Smooth muscle cell (in vitro differentiated cells): ENCODE results near the gene PRPSAP2. TPM values are rescaled to one million over a fixed set of nuclear protein-coding genes. Genes with fewer than 3 reads are reported as not detected.
"Not testable (repeated sequence)": the region's sequence is repeated elsewhere in the genome, so short reads cannot be mapped to it uniquely, and the experiment has no call there.

ENCODE experiments used
- DNase-seq: peaks from one replicate; lab custom pipeline; 2025; ENCODE audit not compliant: unreplicated experiment; lab: John Stamatoyannopoulos, UW
- H2AFZ ChIP-seq: fragments of 200-600 bp; sonication (generic); 2 replicates; pipeline ENCODE4 v1.6.0; 2016; ENCODE audit warnings: antibody characterized with exemption, low read depth, mild to moderate bottlenecking
- H3F3A ChIP-seq: fragments of 200-600 bp; sonication (generic); 2 replicates; pipeline ENCODE4 v1.6.0; 2017; ENCODE audit warnings: antibody characterized with exemption, low read depth
- H3K27ac ChIP-seq: fragments of 200-600 bp; sonication (generic); 2 replicates; pipeline ENCODE4 v1.5.1; 2016; ENCODE audit warnings: low read depth, mild to moderate bottlenecking
- H3K27me3 ChIP-seq: fragments of 200-600 bp; sonication (generic); 2 replicates; pipeline ENCODE4 v1.6.1; 2016; ENCODE audit warnings: low read depth, mild to moderate bottlenecking
- H3K36me3 ChIP-seq: fragments of 200-600 bp; sonication (generic); 2 replicates; pipeline ENCODE4 v1.5.1; 2016; ENCODE audit warnings: low read depth
- H3K4me1 ChIP-seq: fragments of 200-600 bp; sonication (generic); 2 replicates; pipeline ENCODE4 v1.5.1; 2016; ENCODE audit warnings: low read depth
- H3K4me2 ChIP-seq: fragments of 200-600 bp; sonication (generic); 2 replicates; pipeline ENCODE4 v1.6.0; 2016; ENCODE audit warnings: mild to moderate bottlenecking
- H3K4me3 ChIP-seq: fragments of 200-600 bp; sonication (generic); 2 replicates; pipeline ENCODE4 v1.5.1; 2016; ENCODE audit warnings: mild to moderate bottlenecking
- H3K79me2 ChIP-seq: fragments of 200-600 bp; sonication (generic); 2 replicates; pipeline ENCODE4 v1.6.0; 2016; ENCODE audit warnings: low read depth, mild to moderate bottlenecking
- H3K9ac ChIP-seq: fragments of 200-600 bp; sonication (generic); 2 replicates; pipeline ENCODE4 v1.6.0; 2016; ENCODE audit warnings: low read depth
- H3K9me3 ChIP-seq: fragments of 200-600 bp; sonication (generic); replicated peaks from 2 replicates; pipeline ENCODE4 v1.5.1; 2016; ENCODE audit warnings: low read depth
- H4K20me1 ChIP-seq: fragments of 200-600 bp; sonication (generic); 2 replicates; pipeline ENCODE4 v1.6.0; 2016; ENCODE audit warnings: low read depth
- CTCF ChIP-seq: fragments of 200-600 bp; sonication (generic); IDR thresholded peaks from 2 replicates; pipeline ENCODE4 v1.5.1; 2017; ENCODE audit warnings: borderline replicate concordance, mild to moderate bottlenecking, antibody characterized with exemption; ENCODE audit not compliant: insufficient read depth, poor library complexity, severe bottlenecking
- WGBS: methylation state at CpG from one replicate; pipeline ENCODE4 v1.1.7; 2016; ENCODE audit warnings: low lambda C conversion rate; 5-methylcytosine and 5-hydroxymethylcytosine counted together
- polyA plus RNA-seq: library from polyadenylated mRNA; unstranded; fragments of >200 nt; fragmentation: Nextera tagmentation; extraction: Ambion mirVana; gene quantifications from 2 replicates; pipeline ENCODE4 v1.2.1, GENCODE V29; 2016
- total RNA-seq: library from RNA; depleted of rRNA; stranded (reverse); fragments of >200 nt; gene quantifications from 2 replicates; pipeline ENCODE4 v1.2.3, GENCODE V29; 2014

The PRPSAP2 gene
- total and polyA plus RNA-seq, 2 experiments from 2014 or later, result 24.0 to 39.8 TPM

- no peak for TF ChIP-seq CTCF
- H3K79me2 ChIP-seq, result no peaks in the 10 kb centered on the region
- 90% methylated on average over 6 of the region's 6 CpGs for WGBS
Measured at GRCh38 chr17:18955009-18955408, 97.1 kb downstream of the PRPSAP2 start.

GRCh38 chr17:18956021-18956420 is 98.1 kb downstream of the PRPSAP2 start:
- H3K4me2 ChIP-seq, H3K9ac ChIP-seq, H3F3A ChIP-seq, H3K27ac ChIP-seq, H3K9me3 ChIP-seq, H3K79me2 ChIP-seq, H2AFZ ChIP-seq, H3K4me1 ChIP-seq, H4K20me1 ChIP-seq, H3K4me3 ChIP-seq, H3K36me3 ChIP-seq, DNase-seq, H3K27me3 ChIP-seq: not testable (repeated sequence)
- over 99% methylated on average over 6 of the region's 6 CpGs for WGBS

More at GRCh38 chr17:18955009-18955408, 97.1 kb downstream of the PRPSAP2 start:
- no peak for DNase-seq
- H3K4me1 ChIP-seq, result no peaks in the 10 kb centered on the region
- H3K4me3 ChIP-seq, result no peak overlapping the region
- H3K27me3 ChIP-seq, result no peaks in the 10 kb centered on the region
- no peaks in the 10 kb centered on the region for H4K20me1 ChIP-seq
- no peak overlapping the region for H3K27ac ChIP-seq
- H3F3A ChIP-seq, result no peaks in the 10 kb centered on the region
- no peak overlapping the region for H3K4me2 ChIP-seq
- no peak overlapping the region for H3K9ac ChIP-seq
- H2AFZ ChIP-seq, result no peak overlapping the region
- H3K9me3 ChIP-seq, result no peaks in the 10 kb centered on the region
- no peaks in the 10 kb centered on the region for H3K36me3 ChIP-seq

- Histone ChIP-seq H2AFZ (no peak overlapping the region), H3K4me2 (no peak overlapping the region), H3K36me3 (no peaks in the 10 kb centered on the region), H3F3A (no peaks in the 10 kb centered on the region), H3K4me3 (no peak overlapping the region), H4K20me1 (no peaks in the 10 kb centered on the region), H3K79me2 (no peaks in the 10 kb centered on the region), H3K27me3 (no peaks in the 10 kb centered on the region), H3K9ac (no peak overlapping the region), H3K27ac (no peak overlapping the region), H3K4me1 (peaks cover 7% of the 10 kb centered on the region), H3K9me3 (no peaks in the 10 kb centered on the region)
- TF ChIP-seq CTCF, result no peak
- 48% methylated on average over 3 of the region's 3 CpGs for WGBS
- no peak for DNase-seq
Measured at GRCh38 chr17:18956581-18956980, 98.7 kb downstream of the PRPSAP2 start.

GRCh38 chr17:18957831-18958230 is 99.9 kb downstream of the PRPSAP2 start:
- H2AFZ ChIP-seq, result no peak overlapping the region

More at GRCh38 chr17:18957831-18958230, 99.9 kb downstream of the PRPSAP2 start:
- Histone ChIP-seq H3K9ac (no peak overlapping the region), H3K9me3 (no peaks in the 10 kb centered on the region), H3F3A (no peaks in the 10 kb centered on the region), H3K4me2 (no peak overlapping the region), H3K79me2 (no peaks in the 10 kb centered on the region), H3K4me1 (peaks cover 12% of the 10 kb centered on the region), H3K27me3 (no peaks in the 10 kb centered on the region), H3K4me3 (no peak overlapping the region), H3K36me3 (no peaks in the 10 kb centered on the region), H4K20me1 (no peaks in the 10 kb centered on the region), H3K27ac (no peak overlapping the region)
- TF ChIP-seq CTCF, result no peak
- 93% methylated on average over 4 of the region's 4 CpGs for WGBS
- DNase-seq, result no peak
